ENCODE measurements around the gene ACTR3C. TPM values are rescaled to one million over a fixed set of nuclear protein-coding genes. Genes with fewer than 3 reads are reported as not detected.
A peak's percentile ranks its signal among the peaks of the same experiment; 100 is the strongest.

ACTR3C gene
- 1.3 TPM for polyA plus RNA-seq (ENCODE audit: insufficient read length)

- DNase-seq = peak; percentile 34
These were observed at the start of gene ACTR3C, which contains the start of gene LRRC61 for GRCh38 chr7:150322833-150323681. Gene ACTR3C (minus strand): TSS chr7:150323545. CDS start chr7:150295296, 28,249 bp downstream. Gene LRRC61 (plus strand): TSS chr7:150323355. CDS start chr7:150336862, 13,507 bp downstream.

- no peak for DNase-seq
These were observed 49.1 kb upstream of the ACTR3C start for GRCh38 chr7:150372271-150373048.

GRCh38 chr7:150371996-150372270 lies 48.6 kb upstream of the ACTR3C start:
- no peak for DNase-seq

GRCh38 chr7:150371131-150371995 lies 48.0 kb upstream of the ACTR3C start:
- no peak for DNase-seq

- no peak for DNase-seq
These were observed 47.3 kb upstream of the ACTR3C start for GRCh38 chr7:150370612-150371071.

GRCh38 chr7:150369748-150370501 lies 46.6 kb upstream of the ACTR3C start:
- DNase-seq = no peak

- DNase-seq = peak; percentile 48
These were observed 45.8 kb upstream of the ACTR3C start for GRCh38 chr7:150368884-150369747.

- peak; percentile 91 for DNase-seq
These were observed 44.9 kb upstream of the ACTR3C start, which contains the start of gene REPIN1 for GRCh38 chr7:150368096-150368883. Gene REPIN1 (plus strand): TSS chr7:150368822. CDS start chr7:150369712, 890 bp downstream.

GRCh38 chr7:150367677-150368095 lies 44.3 kb upstream of the ACTR3C start:
- no peak for DNase-seq

GRCh38 chr7:150365673-150366398 lies 42.5 kb upstream of the ACTR3C start:
- no peak for DNase-seq

GRCh38 chr7:150365194-150365593 lies 41.8 kb upstream of the ACTR3C start:
- no peak for DNase-seq

GRCh38 chr7:150363872-150364271 lies 40.5 kb upstream of the ACTR3C start:
- DNase-seq = no peak

GRCh38 chr7:150363370-150363769 lies 40.0 kb upstream of the ACTR3C start:
- DNase-seq = no peak

GRCh38 chr7:150361807-150362621 lies 38.7 kb upstream of the ACTR3C start:
- no peak for DNase-seq

GRCh38 chr7:150361402-150361801 lies 38.1 kb upstream of the ACTR3C start:
- DNase-seq = no peak

GRCh38 chr7:150360363-150361058 lies 37.2 kb upstream of the ACTR3C start:
- DNase-seq = no peak

GRCh38 chr7:150359622-150360362 lies 36.4 kb upstream of the ACTR3C start:
- no peak for DNase-seq

Data from hindlimb muscle (tissue), 1 donor.